ENCODE data around the gene CABLES1.

- TF ChIP-seq EZH2 (IDR thresholded peaks at IDR 0.05) (no peak), POLR2AphosphoS5 (IDR thresholded peaks at IDR 0.05; ENCODE audit: borderline replicate concordance, low read depth, low read length) (no peak)
Observed at GRCh38 chr18:23146861-23147469, 11.7 kb downstream of the CABLES1 start.

Measured in SK-N-MC (cell line).